Measurements from ENCODE around the gene NKX3-2.

GRCh38 chr4:13525606-13526281 lies 18.6 kb downstream of the NKX3-2 start:
- no peak for TF ChIP-seq CTCF (IDR thresholded peaks at IDR 0.05)
- TF ChIP-seq POLR2A (IDR thresholded peaks at IDR 0.05): no peak
